CD4-positive, alpha-beta T cell (primary cell): ENCODE results near the gene CORIN. TPM values are rescaled to one million over a fixed set of nuclear protein-coding genes. Genes with fewer than 3 reads are reported as not detected.

Source experiments
- ATAC-seq: fragments of 200-7000 bp; cut with Tn5 transposase; one replicate; pipeline ENCODE4 v1.10.0; 2022; ENCODE audit warnings: mild to moderate bottlenecking; ENCODE audit not compliant: poor library complexity
- CTCF ChIA-PET: fragments of 350-600 bp; sonication (Branson Sonifier 250); formaldehyde crosslinking; loops from one replicate; lab custom pipeline; 2021; ENCODE audit warnings: antibody characterized with exemption, inconsistent platforms; lab: Charles Lee
- POLR2A ChIA-PET: fragments of 350-600 bp; sonication (Branson Sonifier 250); formaldehyde crosslinking; loops from one replicate; lab custom pipeline; 2021; ENCODE audit warnings: antibody characterized with exemption, inconsistent platforms; lab: Charles Lee
- DNase-seq, 14 experiments: peaks; one replicate each; pipeline ENCODE4 v3.0.0-alpha.2; 2013 to 2020; ENCODE audit warnings: mixed read lengths in 2 of 14
- H3K27ac ChIP-seq, 2 donors: one replicate each; pipeline versions ENCODE4 v1.5.1 to v1.7.0; 2013; ENCODE audit warnings: low read length in 2 of 2, low read depth in 1 of 2, mild to moderate bottlenecking in 1 of 2
- H3K27me3 ChIP-seq, 2 experiments: 1 replicate in 1 of 2; 2 replicates in 1 of 2; pipeline versions ENCODE4 v1.6.1 to v1.7.0; 2013; ENCODE audit warnings: low read length in 2 of 2, control low read depth in 1 of 2, mild to moderate bottlenecking in 1 of 2, moderate library complexity in 1 of 2; ENCODE audit not compliant: insufficient read depth in 2 of 2, control insufficient read depth in 1 of 2
- H3K36me3 ChIP-seq: one replicate; pipeline ENCODE4 v1.6.1; 2013; ENCODE audit warnings: low read length, control low read depth; ENCODE audit not compliant: insufficient read depth
- H3K4me1 ChIP-seq: one replicate; pipeline ENCODE4 v1.6.1; 2013; ENCODE audit warnings: low read length, control low read depth; ENCODE audit not compliant: insufficient read depth
- H3K4me3 ChIP-seq: one replicate; pipeline ENCODE4 v1.5.1; 2013; ENCODE audit warnings: mild to moderate bottlenecking, low read length, moderate library complexity
- H3K9me3 ChIP-seq, 2 experiments: 1 replicate in 1 of 2; 2 replicates in 1 of 2; pipeline versions ENCODE4 v1.6.1 to v1.7.0; 2013; ENCODE audit warnings: low read length in 2 of 2, mild to moderate bottlenecking in 2 of 2, control low read depth in 1 of 2, moderate library complexity in 1 of 2; ENCODE audit not compliant: control insufficient read depth in 1 of 2, insufficient read depth in 1 of 2
- H3K27ac Mint-ChIP-seq: one replicate; pipeline ENCODE4 v1.8.0; 2020; ENCODE audit warnings: mixed read lengths
- H3K27me3 Mint-ChIP-seq: one replicate; pipeline ENCODE4 v1.8.0; 2021; ENCODE audit warnings: mixed read lengths
- H3K36me3 Mint-ChIP-seq: one replicate; pipeline ENCODE4 v1.8.0; 2021; ENCODE audit warnings: low read depth, mixed read lengths
- H3K4me1 Mint-ChIP-seq: one replicate; pipeline ENCODE4 v1.8.0; 2021; ENCODE audit warnings: low read depth, mixed read lengths
- H3K4me3 Mint-ChIP-seq: one replicate; pipeline ENCODE4 v1.8.0; 2020; ENCODE audit warnings: mild to moderate bottlenecking, mixed read lengths
- H3K9me3 Mint-ChIP-seq: one replicate; pipeline ENCODE4 v1.8.0; 2020; ENCODE audit warnings: mixed read lengths
- CTCF ChIP-seq: fragments of 200-600 bp; IDR thresholded peaks from one replicate; pipeline ENCODE4 v1.8.0; 2022; ENCODE audit warnings: antibody characterized with exemption, mild to moderate bottlenecking
- intact Hi-C, 2 experiments: fragments of 100-400 bp; cut with DNase I in 1 of 2; cut with micrococcal nuclease in 1 of 2; formaldehyde crosslinking; loops; one replicate each; pipeline versions ENCODE4 v1.15.1 to v1.9.0; 2023 to 2025; cut with DNase I, micrococcal nuclease
- total RNA-seq, 174 experiments: library from RNA in 2 of 174; stranded (reverse) in 2 of 174; gene quantifications; one replicate each; pipeline ENCODE4 v1.2.3 and lab custom pipeline; 2021 to 2026

The CORIN gene
- total RNA-seq, 2 experiments from 2014 or later = 0.14 TPM; not detected in 1

DNA sequence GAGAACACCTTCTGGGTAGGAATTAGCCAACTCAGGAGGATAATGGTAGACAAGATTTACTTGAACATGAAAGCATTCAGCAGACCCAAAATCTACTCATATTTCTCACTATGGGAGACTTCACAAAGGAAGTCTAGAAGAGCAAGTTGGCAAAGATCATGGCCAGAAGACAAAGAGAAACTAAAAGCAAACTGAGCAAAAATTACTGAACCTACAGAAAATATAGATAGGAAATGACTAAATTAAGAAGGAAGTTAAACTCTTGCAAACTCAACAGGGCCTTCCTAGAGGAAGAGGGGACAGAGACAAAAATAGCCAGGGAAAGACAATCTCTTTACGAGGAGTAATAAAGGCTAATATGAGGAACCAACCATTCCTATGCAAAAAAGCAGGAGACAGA is 18.7 kb downstream of the CORIN start:
- Histone ChIP-seq H3K4me3 (no peak overlapping the region), H3K27ac (no peak overlapping the region), H3K4me1 (no peaks in the 10 kb centered on the region), H3K36me3 (no peaks in the 10 kb centered on the region), H3K27me3 (peaks cover 0 to 4% of the 10 kb centered on the region in 2 experiments), H3K9me3 (no peaks in the 10 kb centered on the region)
- Mint-ChIP-seq H3K4me3 (no peak overlapping the region), H3K4me1 (no peaks in the 10 kb centered on the region), H3K27ac (no peak overlapping the region), H3K27me3 (peaks cover 16% of the 10 kb centered on the region), H3K9me3 (no peaks in the 10 kb centered on the region), H3K36me3 (no peaks in the 10 kb centered on the region)
- ChIA-PET POLR2A (no interaction called here), CTCF (no interaction called here)
- DNase-seq (no peak), ATAC-seq (no peak)
- intact Hi-C loops = no loop called here
- TF ChIP-seq CTCF = no peak

- no peak overlapping the region for H3K4me3 Mint-ChIP-seq
- POLR2A ChIA-PET = no interaction called here
- intact Hi-C loops = no loop called here
Measured at GRCh38 chr4:47817275-47817674, 20.6 kb downstream of the CORIN start.

DNA sequence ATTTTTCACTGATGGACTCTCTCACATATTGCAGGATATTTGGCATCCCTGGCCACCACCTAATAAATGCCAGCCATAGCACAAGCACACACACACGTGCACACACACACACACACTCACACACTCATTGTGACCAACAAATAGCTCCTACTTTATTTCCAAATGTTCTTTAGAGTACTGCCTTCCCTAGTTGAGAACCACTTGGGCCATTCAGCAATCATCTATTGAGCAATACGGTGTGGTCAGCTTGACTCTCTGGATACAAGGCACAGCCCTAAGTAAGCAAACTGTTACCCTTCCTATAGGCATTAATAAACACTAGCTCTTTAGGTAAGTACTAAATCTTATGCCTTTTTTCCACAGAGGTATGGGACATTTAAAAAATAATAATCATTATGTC is 21.1 kb downstream of the CORIN start:
- CTCF ChIA-PET = no interaction called here
- H3K4me1 Mint-ChIP-seq = no peaks in the 10 kb centered on the region

More at GRCh38 chr4:47817275-47817674, 20.6 kb downstream of the CORIN start:
- H3K27ac Mint-ChIP-seq = no peak overlapping the region
- no peaks in the 10 kb centered on the region for H3K9me3 Mint-ChIP-seq
- Histone ChIP-seq H3K4me1 (no peaks in the 10 kb centered on the region), H3K4me3 (no peak overlapping the region), H3K36me3 (no peaks in the 10 kb centered on the region), H3K27me3 (peaks cover 0 to 8% of the 10 kb centered on the region in 2 experiments), H3K9me3 (no peaks in the 10 kb centered on the region), H3K27ac (no peak overlapping the region)
- CTCF ChIA-PET = no interaction called here
- TF ChIP-seq CTCF = no peak
- H3K4me1 Mint-ChIP-seq = no peaks in the 10 kb centered on the region
- H3K27me3 Mint-ChIP-seq = peaks cover 25% of the 10 kb centered on the region
- no peak for DNase-seq
- no peak for ATAC-seq
- H3K36me3 Mint-ChIP-seq = no peaks in the 10 kb centered on the region

More for the DNA sequence above, 21.1 kb downstream of the CORIN start:
- DNase-seq (no peak), ATAC-seq (no peak)
- Histone ChIP-seq H3K27ac (no peak overlapping the region), H3K4me3 (no peak overlapping the region), H3K36me3 (no peaks in the 10 kb centered on the region), H3K9me3 (no peaks in the 10 kb centered on the region), H3K27me3 (peaks cover 0 to 8% of the 10 kb centered on the region in 2 experiments), H3K4me1 (no peaks in the 10 kb centered on the region)
- Mint-ChIP-seq H3K4me3 (no peak overlapping the region), H3K27me3 (peaks cover 25% of the 10 kb centered on the region), H3K9me3 (no peaks in the 10 kb centered on the region), H3K27ac (no peak overlapping the region), H3K36me3 (no peaks in the 10 kb centered on the region)
- TF ChIP-seq CTCF = no peak
- intact Hi-C loops = no loop called here
- POLR2A ChIA-PET = no interaction called here
